ENCODE results near the gene CBLB. TPM values are rescaled to one million over a fixed set of nuclear protein-coding genes. Genes with fewer than 3 reads are reported as not detected.

CBLB gene
- total RNA-seq, 2 experiments from 2014 or later = 104 to 113 TPM

- peaks cover 68% of the 10 kb centered on the region for H3K36me3 Mint-ChIP-seq (ENCODE audit: low read depth)
- H3K27me3 Mint-ChIP-seq = no peaks in the 10 kb centered on the region
- peak overlapping the region; percentile 92 for H3K27ac Mint-ChIP-seq
- peaks cover 8% of the 10 kb centered on the region for H3K9me3 Mint-ChIP-seq
- ATAC-seq (peak; percentile 64), DNase-seq (no peak)
- TF ChIP-seq, protein P1, sequence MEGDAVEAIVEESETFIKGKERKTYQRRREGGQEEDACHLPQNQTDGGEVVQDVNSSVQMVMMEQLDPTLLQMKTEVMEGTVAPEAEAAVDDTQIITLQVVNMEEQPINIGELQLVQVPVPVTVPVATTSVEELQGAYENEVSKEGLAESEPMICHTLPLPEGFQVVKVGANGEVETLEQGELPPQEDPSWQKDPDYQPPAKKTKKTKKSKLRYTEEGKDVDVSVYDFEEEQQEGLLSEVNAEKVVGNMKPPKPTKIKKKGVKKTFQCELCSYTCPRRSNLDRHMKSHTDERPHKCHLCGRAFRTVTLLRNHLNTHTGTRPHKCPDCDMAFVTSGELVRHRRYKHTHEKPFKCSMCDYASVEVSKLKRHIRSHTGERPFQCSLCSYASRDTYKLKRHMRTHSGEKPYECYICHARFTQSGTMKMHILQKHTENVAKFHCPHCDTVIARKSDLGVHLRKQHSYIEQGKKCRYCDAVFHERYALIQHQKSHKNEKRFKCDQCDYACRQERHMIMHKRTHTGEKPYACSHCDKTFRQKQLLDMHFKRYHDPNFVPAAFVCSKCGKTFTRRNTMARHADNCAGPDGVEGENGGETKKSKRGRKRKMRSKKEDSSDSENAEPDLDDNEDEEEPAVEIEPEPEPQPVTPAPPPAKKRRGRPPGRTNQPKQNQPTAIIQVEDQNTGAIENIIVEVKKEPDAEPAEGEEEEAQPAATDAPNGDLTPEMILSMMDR (IDR thresholded peaks at IDR 0.05) = no peak
- peak overlapping the region; percentile 64 for H3K4me3 Mint-ChIP-seq
- H3K4me1 Mint-ChIP-seq (ENCODE audit: low read depth) = peaks cover 72% of the 10 kb centered on the region
- ChIA-PET CTCF (no interaction called here), POLR2A (interaction anchor here (0.8 to 1.3 kb wide), 4 partner anchors 10 to 121 kb away, joined by 3 to 4 read pairs (median 4); no protein-coding TSS in a partner anchor)
- intact Hi-C loops (cut with micrococcal nuclease) = no loop called here
These were observed 122.4 kb downstream of the CBLB start for GRCh38 chr3:105746231-105746996.

- CTCF ChIA-PET = no interaction called here
These were observed 123.8 kb downstream of the CBLB start for GRCh38 chr3:105745046-105745445.

DNA sequence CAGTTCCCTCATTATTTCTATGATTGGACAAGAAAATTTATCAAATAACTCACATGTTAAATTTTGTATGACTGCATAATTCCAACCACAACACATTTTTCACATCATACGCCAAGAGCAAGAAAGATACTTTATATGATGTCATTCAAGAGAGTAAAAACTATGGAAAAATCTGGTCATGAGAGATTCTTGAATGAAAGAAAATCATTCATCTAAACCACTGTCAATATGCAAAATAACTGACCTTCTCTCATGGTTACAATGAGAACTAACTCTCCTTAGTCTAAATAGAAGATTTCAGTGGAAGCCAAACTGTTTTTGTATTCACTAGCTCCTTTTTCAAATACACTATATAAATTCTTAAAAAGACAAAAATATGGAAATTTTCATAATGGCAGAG is 124.6 kb downstream of the CBLB start:
- ATAC-seq (peak; percentile 31), DNase-seq (no peak)
- ChIA-PET CTCF (no interaction called here), POLR2A (no interaction called here)
- Mint-ChIP-seq H3K27me3 (no peaks in the 10 kb centered on the region), H3K27ac (peak overlapping the region; percentile 92), H3K4me3 (peak overlapping the region; percentile 31), H3K9me3 (peaks cover 11% of the 10 kb centered on the region), H3K4me1 (ENCODE audit: low read depth) (peaks cover 69% of the 10 kb centered on the region), H3K36me3 (ENCODE audit: low read depth) (peaks cover 71% of the 10 kb centered on the region)
- TF ChIP-seq, protein P1 (IDR thresholded peaks at IDR 0.05) = no peak
- intact Hi-C loops (cut with micrococcal nuclease) = no loop called here

More at GRCh38 chr3:105745046-105745445, 123.8 kb downstream of the CBLB start:
- POLR2A ChIA-PET = no interaction called here
- peaks cover 69% of the 10 kb centered on the region for H3K4me1 Mint-ChIP-seq (ENCODE audit: low read depth)
- no peaks in the 10 kb centered on the region for H3K27me3 Mint-ChIP-seq
- H3K27ac Mint-ChIP-seq = peak overlapping the region; percentile 82
- ATAC-seq = no peak
- H3K9me3 Mint-ChIP-seq = peaks cover 11% of the 10 kb centered on the region
- H3K4me3 Mint-ChIP-seq = no peak overlapping the region
- peaks cover 65% of the 10 kb centered on the region for H3K36me3 Mint-ChIP-seq (ENCODE audit: low read depth)
- intact Hi-C loops (cut with micrococcal nuclease) = no loop called here
- TF ChIP-seq, protein P1 (IDR thresholded peaks at IDR 0.05) = no peak
- DNase-seq = no peak

- POLR2A ChIA-PET = no interaction called here
- DNase-seq (no peak), ATAC-seq (no peak)
- H3K36me3 Mint-ChIP-seq (ENCODE audit: low read depth) = peaks cover 61% of the 10 kb centered on the region
- H3K9me3 Mint-ChIP-seq = no peaks in the 10 kb centered on the region
- H3K4me1 Mint-ChIP-seq (ENCODE audit: low read depth) = peaks cover 18% of the 10 kb centered on the region
- H3K4me3 Mint-ChIP-seq = no peak overlapping the region
- H3K27me3 Mint-ChIP-seq = no peaks in the 10 kb centered on the region
- H3K27ac Mint-ChIP-seq = no peak overlapping the region
- TF ChIP-seq, protein P1 (IDR thresholded peaks at IDR 0.05) = no peak
- intact Hi-C loops (cut with micrococcal nuclease) = no loop called here
- CTCF ChIA-PET = no interaction called here
These were observed 135.5 kb downstream of the CBLB start for GRCh38 chr3:105733356-105733755.

DNA sequence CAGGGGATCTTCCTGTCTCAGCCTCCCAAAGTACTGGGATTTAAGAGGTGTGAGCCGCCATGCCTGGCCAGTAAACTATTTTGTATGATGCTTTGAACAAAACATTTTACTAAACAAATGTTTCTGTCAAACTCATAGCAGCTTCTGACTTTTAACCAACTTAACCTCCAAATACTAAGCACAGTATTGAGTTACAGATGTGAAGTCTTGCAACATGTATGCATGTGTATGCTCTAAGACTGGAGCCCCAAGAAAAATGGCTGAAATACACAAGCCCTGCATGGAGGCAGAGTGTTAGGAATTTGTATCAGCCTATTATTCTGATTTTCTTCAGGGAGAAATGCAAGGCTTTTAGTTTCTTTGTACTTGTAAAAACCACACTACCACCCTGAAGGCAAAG is 137.1 kb downstream of the CBLB start:
- POLR2A ChIA-PET = no interaction called here
- DNase-seq = no peak

More for the DNA sequence above, 137.1 kb downstream of the CBLB start:
- Mint-ChIP-seq H3K27me3 (no peaks in the 10 kb centered on the region), H3K9me3 (peaks cover 11% of the 10 kb centered on the region), H3K4me3 (no peak overlapping the region), H3K27ac (no peak overlapping the region), H3K36me3 (ENCODE audit: low read depth) (peaks cover 72% of the 10 kb centered on the region), H3K4me1 (ENCODE audit: low read depth) (peaks cover 16% of the 10 kb centered on the region)
- no peak for ATAC-seq
- CTCF ChIA-PET = no interaction called here
- intact Hi-C loops (cut with micrococcal nuclease) = no loop called here
- TF ChIP-seq, protein P1 (IDR thresholded peaks at IDR 0.05) = no peak

All from activated CD8-positive, alpha-beta T cell treated with anti-CD3 and anti-CD28 coated beads for 36 hours (primary cell).